ENCODE results near the gene PTGIR. TPM values are rescaled to one million over a fixed set of nuclear protein-coding genes. Genes with fewer than 3 reads are reported as not detected.

PTGIR gene
- polyA plus RNA-seq, 4 donors = 0.45 to 3.4 (median 1.6) TPM; not detected in 1

- FAIRE-seq = no peak
- Histone ChIP-seq H3K4me3 (ENCODE audit: low read depth in 1 of 3, low read length in 3 of 3) (no peak overlapping the region), H3K36me3 (ENCODE audit: control insufficient read depth in 3 of 3, insufficient read depth in 2 of 3, low read depth in 1 of 3, low read length in 3 of 3) (no peaks in the 10 kb centered on the region), H3K27me3 (ENCODE audit: control insufficient read depth in 3 of 3, insufficient read depth in 3 of 3, low read length in 3 of 3) (no peaks in the 10 kb centered on the region), H3K27ac (ENCODE audit: low read depth in 1 of 3, low read length in 2 of 3) (no peak overlapping the region), H3K9me3 (ENCODE audit: control insufficient read depth in 2 of 2, insufficient read depth in 1 of 2, low read depth in 1 of 2, low read length in 1 of 2) (no peaks in the 10 kb centered on the region), H3K4me1 (ENCODE audit: control insufficient read depth in 3 of 3, insufficient read depth in 2 of 3, low read depth in 1 of 3, low read length in 2 of 3) (no peaks in the 10 kb centered on the region)
- no peak for DNase-seq
- 62 to 74% (median 71%) methylated on average over 8 of the region's 8 CpGs for WGBS, 3 donors
These were observed 51.0 kb downstream of the PTGIR start for GRCh38 chr19:46573679-46574498.

DNA sequence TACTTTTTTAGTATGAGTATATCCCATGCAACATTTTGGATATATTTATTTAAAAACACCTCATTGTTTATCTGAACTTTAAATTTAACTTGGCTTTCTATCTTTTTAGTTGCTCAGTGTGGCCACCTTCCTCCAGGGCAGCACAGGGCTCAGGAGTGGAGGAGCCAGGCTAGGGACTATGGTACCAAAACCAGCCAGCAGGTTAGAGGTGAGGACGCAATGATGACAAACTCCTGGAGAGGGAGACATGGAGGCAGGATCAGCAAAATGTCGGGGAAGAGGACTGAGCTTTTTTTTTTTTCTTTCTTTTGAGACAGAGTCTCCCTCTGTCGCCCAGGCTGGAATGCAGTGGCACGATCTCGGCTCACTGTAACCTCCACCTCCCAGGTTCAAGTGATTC, 53.4 kb downstream of the PTGIR start:
- H3K4me1 ChIP-seq (ENCODE audit: control insufficient read depth in 3 of 3, insufficient read depth in 2 of 3, low read depth in 1 of 3, low read length in 2 of 3) = no peaks in the 10 kb centered on the region
- H3K4me3 ChIP-seq (ENCODE audit: low read depth in 1 of 3, low read length in 3 of 3) = no peak overlapping the region
- no peaks in the 10 kb centered on the region for H3K27me3 ChIP-seq (ENCODE audit: control insufficient read depth in 3 of 3, insufficient read depth in 3 of 3, low read length in 3 of 3)
- no peaks in the 10 kb centered on the region for H3K36me3 ChIP-seq (ENCODE audit: control insufficient read depth in 3 of 3, insufficient read depth in 2 of 3, low read depth in 1 of 3, low read length in 3 of 3)
- FAIRE-seq (no peak), DNase-seq (peak; percentile 18 to 25)
- WGBS, 3 donors = 25 to 56% (median 55%) methylated on average over 5 of the region's 5 CpGs
- no peak overlapping the region for H3K27ac ChIP-seq (ENCODE audit: low read depth in 1 of 3, low read length in 2 of 3)
- H3K9me3 ChIP-seq (ENCODE audit: control insufficient read depth in 2 of 2, insufficient read depth in 1 of 2, low read depth in 1 of 2, low read length in 1 of 2) = no peaks in the 10 kb centered on the region

Other genes starting within 250 kb of the PTGIR start
- gene CCDC8, start 211.5 kb downstream of the PTGIR start, polyA plus RNA-seq = 10 to 100 TPM in 1 of 4 donors, 1 to 10 TPM in 2, not detected in 1; 1.1 to 50.9 (median 2.0) TPM
- under 1 TPM in 2 of 4 donors, not detected in 2; 0.09 to 0.49 TPM for gene PNMA8C, start 196.2 kb downstream of the PTGIR start, polyA plus RNA-seq
- gene PNMA8A, start 153.5 kb downstream of the PTGIR start, polyA plus RNA-seq = 1 to 10 TPM in 2 of 4 donors, under 1 TPM in 1, not detected in 1; 0.27 to 2.9 (median 1.5) TPM
- 1 to 10 TPM in 2 of 4 donors, not detected in 2; 1.0 to 1.3 TPM for gene PNMA8B, start 129.2 kb downstream of the PTGIR start, polyA plus RNA-seq
- gene CALM3, start 23.8 kb downstream of the PTGIR start, polyA plus RNA-seq = 100 to 1,000 TPM; 189 to 429 (median 298) TPM
- under 1 TPM in 1 of 4 donors, not detected in 3; 0.75 TPM for gene GNG8, start 11.1 kb upstream of the PTGIR start, polyA plus RNA-seq
- gene DACT3, start 36.1 kb upstream of the PTGIR start, polyA plus RNA-seq = 1 to 10 TPM in 3 of 4 donors, not detected in 1; 2.2 to 7.1 (median 5.3) TPM
- gene PRKD2, start 92.0 kb upstream of the PTGIR start, polyA plus RNA-seq = 10 to 100 TPM; 30.7 to 87.4 (median 57.6) TPM
- 10 to 100 TPM in 1 of 4 donors, 1 to 10 TPM in 3; 7.0 to 14.6 (median 8.8) TPM for gene FKRP, start 121.0 kb upstream of the PTGIR start, polyA plus RNA-seq
- gene STRN4, start 121.4 kb upstream of the PTGIR start, polyA plus RNA-seq = 10 to 100 TPM; 44.6 to 58.3 (median 51.1) TPM
- 100 to 1,000 TPM in 2 of 4 donors, 1 to 10 TPM in 2; 1.6 to 159 (median 68.0) TPM for gene SLC1A5, start 163.5 kb upstream of the PTGIR start, polyA plus RNA-seq
- gene AP2S1, start 225.8 kb upstream of the PTGIR start, polyA plus RNA-seq = 100 to 1,000 TPM in 3 of 4 donors, 10 to 100 TPM in 1; 85.1 to 164 (median 126) TPM
- gene ARHGAP35, start 235.9 kb upstream of the PTGIR start, polyA plus RNA-seq = 10 to 100 TPM; 12.7 to 46.5 (median 19.6) TPM